BE2C (cell line): ENCODE measurements around the gene CASP2.

Experiments used
- DNase-seq: peaks from one replicate; pipeline ENCODE4 v3.0.0-alpha.2; 2020
- H3K27me3 ChIP-seq: fragments of 250-450 bp; sonication (Bioruptor Pico); 2 replicates; pipeline ENCODE4 v1.5.1; 2020; ENCODE audit warnings: mild to moderate bottlenecking
- H3K36me3 ChIP-seq: fragments of 250-450 bp; sonication (Bioruptor Pico); 2 replicates; pipeline ENCODE4 v1.5.1; 2020; ENCODE audit warnings: mild to moderate bottlenecking
- H3K4me1 ChIP-seq: fragments of 250-450 bp; sonication (Bioruptor Pico); 2 replicates; pipeline ENCODE4 v1.5.1; 2020
- H3K4me3 ChIP-seq: 2 replicates; pipeline ENCODE4 v1.5.1; 2011; ENCODE audit warnings: low read depth, low read length
- H3K9me3 ChIP-seq: fragments of 250-450 bp; sonication (Bioruptor Pico); 2 replicates; pipeline ENCODE4 v1.5.1; 2020
- CTCF ChIP-seq: IDR thresholded peaks from 2 replicates; pipeline ENCODE4 v1.5.1; 2012; ENCODE audit warnings: mild to moderate bottlenecking, low read depth, low read length

The CASP2 gene

GRCh38 chr7:143290293-143290692 lies 2.1 kb downstream of the CASP2 start:
- Histone ChIP-seq H3K27me3 (no peaks in the 10 kb centered on the region), H3K4me3 (peak overlapping the region; percentile 0; the same call in 1 of the 2 replicates), H3K9me3 (no peaks in the 10 kb centered on the region), H3K36me3 (peaks cover 46% of the 10 kb centered on the region), H3K4me1 (no peaks in the 10 kb centered on the region)
- TF ChIP-seq CTCF: no peak
- no peak for DNase-seq

- H3K9me3 ChIP-seq: no peaks in the 10 kb centered on the region
- H3K27me3 ChIP-seq: no peaks in the 10 kb centered on the region
- no peaks in the 10 kb centered on the region for H3K4me1 ChIP-seq
- H3K36me3 ChIP-seq: peaks cover 69% of the 10 kb centered on the region
- no peak overlapping the region for H3K4me3 ChIP-seq
- DNase-seq: no peak
- TF ChIP-seq CTCF: no peak
Measured at GRCh38 chr7:143292876-143293275, 4.7 kb downstream of the CASP2 start.

- H3K36me3 ChIP-seq: peaks cover 85% of the 10 kb centered on the region
- no peaks in the 10 kb centered on the region for H3K9me3 ChIP-seq
- TF ChIP-seq CTCF: no peak
- DNase-seq: no peak
- H3K4me1 ChIP-seq: no peaks in the 10 kb centered on the region
- no peaks in the 10 kb centered on the region for H3K27me3 ChIP-seq
- H3K4me3 ChIP-seq: no peak overlapping the region
Measured at GRCh38 chr7:143295870-143296269, 7.7 kb downstream of the CASP2 start.

- Histone ChIP-seq H3K9me3 (no peaks in the 10 kb centered on the region), H3K27me3 (no peaks in the 10 kb centered on the region), H3K36me3 (peaks cover 88% of the 10 kb centered on the region), H3K4me3 (no peak overlapping the region), H3K4me1 (no peaks in the 10 kb centered on the region)
- no peak for DNase-seq
- TF ChIP-seq CTCF: no peak
Measured at GRCh38 chr7:143296686-143297085, 8.5 kb downstream of the CASP2 start.

GRCh38 chr7:143299346-143299745 lies 11.2 kb downstream of the CASP2 start:
- H3K27me3 ChIP-seq: no peaks in the 10 kb centered on the region
- H3K9me3 ChIP-seq: no peaks in the 10 kb centered on the region
- no peaks in the 10 kb centered on the region for H3K4me1 ChIP-seq
- no peak for TF ChIP-seq CTCF
- no peak for DNase-seq
- no peak overlapping the region for H3K4me3 ChIP-seq
- H3K36me3 ChIP-seq: peaks cover 88% of the 10 kb centered on the region

- DNase-seq: peak; percentile 55
- Histone ChIP-seq H3K9me3 (no peaks in the 10 kb centered on the region), H3K36me3 (peaks cover 88% of the 10 kb centered on the region), H3K4me1 (no peaks in the 10 kb centered on the region), H3K4me3 (no peak overlapping the region), H3K27me3 (no peaks in the 10 kb centered on the region)
- peak; percentile 79 for TF ChIP-seq CTCF
Measured at GRCh38 chr7:143299840-143300239, 11.7 kb downstream of the CASP2 start.
